Measurements from ENCODE around the gene MLH1.
"Not testable (repeated sequence)": the region's sequence is repeated elsewhere in the genome, so short reads cannot be mapped to it uniquely, and the experiment has no call there.

Gene MLH1

GRCh38 chr3:36993326-36994283 is at the start of gene MLH1:
TSS of gene MLH1 (plus strand) at chr3:36993518. CDS start at chr3:36993548, 30 bp downstream.
- no peak for DNase-seq

- peak in 2 of 3 experiments; percentile 38 to 66 for DNase-seq
These were observed 49.7 kb upstream of the MLH1 start for GRCh38 chr3:36943601-36944000.

GRCh38 chr3:36944012-36944640 is 49.2 kb upstream of the MLH1 start:
- DNase-seq = peak in 2 of 3 experiments; percentile 84 to 86

- peak; percentile 21 to 86 (median 65) for DNase-seq
These were observed 48.6 kb upstream of the MLH1 start, which contains the start of gene TRANK1 for GRCh38 chr3:36944641-36945270. TSS of gene TRANK1 (minus strand) at chr3:36945054. CDS start at chr3:36944809, 245 bp downstream.

- no peak for DNase-seq
These were observed 47.9 kb upstream of the MLH1 start for GRCh38 chr3:36945333-36945980.

GRCh38 chr3:36947814-36948213 is 45.5 kb upstream of the MLH1 start:
- DNase-seq = not testable (repeated sequence)

GRCh38 chr3:36954452-36955134 is 38.7 kb upstream of the MLH1 start:
- DNase-seq = no peak

GRCh38 chr3:36956155-36956554 is 37.2 kb upstream of the MLH1 start:
- no peak for DNase-seq

- DNase-seq = no peak
These were observed 36.3 kb upstream of the MLH1 start for GRCh38 chr3:36957063-36957462.

- DNase-seq = no peak
These were observed 35.2 kb upstream of the MLH1 start for GRCh38 chr3:36957862-36958686.

GRCh38 chr3:36959821-36960220 is 33.5 kb upstream of the MLH1 start:
- peak; percentile 1 to 74 (median 67) for DNase-seq

GRCh38 chr3:36960502-36960901 is 32.8 kb upstream of the MLH1 start:
- no peak for DNase-seq

GRCh38 chr3:36963008-36963407 is 30.3 kb upstream of the MLH1 start:
- not testable (repeated sequence) for DNase-seq

GRCh38 chr3:36964331-36964730 is 29.0 kb upstream of the MLH1 start:
- DNase-seq = no peak

- no peak for DNase-seq
These were observed 28.5 kb upstream of the MLH1 start for GRCh38 chr3:36964817-36965216.

- DNase-seq = peak; percentile 25 to 64 (median 27)
These were observed 27.9 kb upstream of the MLH1 start for GRCh38 chr3:36965440-36965839.

- DNase-seq = peak in 1 of 3 experiments; percentile 10
These were observed 24.2 kb upstream of the MLH1 start for GRCh38 chr3:36969085-36969484.

GRCh38 chr3:36969540-36970432 is 23.5 kb upstream of the MLH1 start:
- DNase-seq = peak; percentile 88 to 98 (median 92)

GRCh38 chr3:36972163-36972562 is 21.2 kb upstream of the MLH1 start:
- no peak for DNase-seq

GRCh38 chr3:36973139-36973538 is 20.2 kb upstream of the MLH1 start:
- DNase-seq = no peak

Data from NCI-H1417 (cell line).